ENCODE results near the gene MARS1.
A peak's percentile ranks its signal among the peaks of the same experiment; 100 is the strongest.
"Not testable (repeated sequence)": the region's sequence is repeated elsewhere in the genome, so short reads cannot be mapped to it uniquely, and the experiment has no call there.

The MARS1 gene

GRCh38 chr12:57473886-57474285 lies 14.0 kb upstream of the MARS1 start:
- no peak for DNase-seq

- DNase-seq = no peak
These were observed 13.4 kb upstream of the MARS1 start for GRCh38 chr12:57474430-57474829.

DNA sequence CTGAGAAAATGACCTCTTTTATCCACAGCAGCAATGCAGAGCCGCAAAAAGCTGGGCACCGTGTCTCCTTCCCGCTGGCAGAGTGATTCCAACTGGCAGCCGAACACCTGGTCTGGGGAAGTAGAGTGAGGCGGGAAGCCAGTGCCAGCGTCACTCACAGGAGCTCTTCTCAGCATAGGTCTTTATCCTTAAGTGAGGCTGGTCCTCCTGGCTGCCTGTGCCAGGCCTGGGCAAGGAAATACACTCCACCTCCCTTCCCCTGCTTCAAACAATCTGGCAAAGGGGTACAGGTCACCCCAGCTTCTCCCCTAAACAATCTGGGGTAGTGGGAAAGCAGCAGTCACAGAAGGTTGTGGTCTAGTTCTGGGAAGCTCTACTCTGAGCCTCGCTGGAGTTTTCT lies 13.0 kb upstream of the MARS1 start:
- DNase-seq = no peak

GRCh38 chr12:57475271-57476161 lies 12.4 kb upstream of the MARS1 start:
- no peak for DNase-seq

GRCh38 chr12:57476162-57476992 lies 11.5 kb upstream of the MARS1 start:
- DNase-seq = peak; percentile 67

DNA sequence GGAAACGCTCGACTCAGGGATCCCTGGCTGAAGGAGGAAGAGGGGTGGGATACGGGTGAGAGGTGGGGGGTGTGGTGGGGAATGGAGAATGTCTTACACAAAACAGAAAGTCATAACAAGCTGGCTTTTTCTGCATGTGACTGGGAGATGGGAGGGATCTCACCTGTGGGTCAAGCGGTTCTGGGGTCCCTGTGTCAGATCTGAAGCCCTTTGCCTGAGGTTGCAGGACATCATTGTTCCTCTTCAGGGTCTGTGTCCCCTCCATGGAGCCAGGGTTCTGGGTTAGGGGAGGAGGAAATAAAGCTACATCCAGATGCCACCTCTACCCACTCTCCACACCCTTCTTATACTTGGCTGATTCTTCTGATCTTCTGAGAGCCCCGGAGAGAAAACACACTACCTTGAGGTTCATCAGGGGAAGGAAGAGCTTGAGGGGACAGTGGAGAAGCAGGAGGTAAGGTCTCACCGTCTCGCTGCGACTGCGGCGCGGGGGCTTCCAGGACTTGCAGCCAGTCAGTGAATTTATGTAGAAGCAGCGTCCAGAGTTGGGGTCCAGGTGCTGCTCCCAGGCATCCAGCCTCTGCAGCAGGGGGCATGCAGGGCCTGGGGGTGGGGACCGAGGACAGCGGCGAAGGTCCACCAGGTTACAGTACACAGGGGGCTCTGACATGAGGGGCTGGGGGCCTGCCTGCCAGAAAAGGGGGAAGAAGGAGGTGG lies 10.7 kb upstream of the MARS1 start:
- DNase-seq = peak; percentile 14

DNA sequence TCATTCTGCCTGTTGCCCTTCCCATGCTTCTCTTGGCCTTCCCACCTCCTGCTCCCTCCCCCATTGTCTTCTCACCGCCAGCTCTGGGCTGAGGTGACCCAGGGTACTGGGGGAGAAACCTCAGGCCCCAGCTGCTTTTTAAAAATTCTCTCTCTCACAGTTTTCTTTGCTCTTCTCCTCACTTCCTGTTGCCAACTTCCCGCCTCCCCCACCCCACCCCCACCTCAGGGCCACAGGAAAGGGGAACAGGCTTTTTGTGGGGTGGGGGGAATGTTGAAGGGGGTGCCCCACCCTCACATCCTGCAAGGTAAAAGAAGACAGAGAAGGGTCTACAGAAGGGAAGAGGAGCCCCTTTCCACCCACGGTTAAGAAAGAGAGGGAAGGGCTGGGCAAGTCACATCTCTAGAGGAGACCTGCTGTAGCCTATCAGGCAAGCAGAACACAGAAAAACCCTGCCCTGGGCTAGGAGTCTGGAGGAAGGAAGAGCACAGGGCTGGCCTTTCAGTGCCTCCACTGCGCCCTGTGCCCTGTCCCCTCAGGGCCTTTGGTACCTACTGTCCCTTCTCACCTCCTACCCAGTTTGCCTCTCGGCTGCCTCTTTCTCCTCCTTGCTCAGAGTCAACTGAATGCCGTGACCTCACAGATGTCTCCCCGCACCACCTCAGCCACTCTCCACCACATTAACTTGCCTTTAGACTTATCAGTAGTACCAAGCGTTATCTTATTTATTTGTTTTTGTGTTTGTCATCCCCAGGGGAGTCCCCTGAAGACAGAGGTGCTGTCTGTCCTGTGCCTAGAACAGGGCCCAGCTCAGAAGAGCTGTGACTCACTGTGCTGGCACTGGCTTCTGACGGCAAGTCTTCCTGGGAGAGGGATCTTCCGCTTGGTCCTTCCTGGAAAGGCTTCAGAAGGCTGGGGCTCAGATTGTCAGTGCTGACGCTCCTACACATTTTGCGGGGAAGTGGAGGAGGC lies 9.9 kb upstream of the MARS1 start:
- DNase-seq = peak; percentile 27

DNA sequence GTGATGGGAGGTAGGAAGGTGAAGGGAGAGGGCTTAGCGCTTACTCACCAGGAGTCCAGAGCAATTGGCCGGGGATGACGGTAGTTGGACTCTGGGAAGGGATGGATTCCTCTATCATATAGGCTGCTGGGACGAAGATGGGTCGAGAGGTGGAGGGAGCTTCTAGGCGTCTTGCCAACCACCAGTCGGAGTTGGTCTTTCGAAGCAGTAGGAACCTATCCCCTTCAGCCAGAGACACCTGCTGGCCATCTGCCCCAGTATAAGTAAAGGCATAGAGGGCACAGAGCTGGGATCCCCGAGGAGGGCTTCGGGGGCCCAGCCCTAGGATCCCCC lies 8.9 kb upstream of the MARS1 start:
- DNase-seq = no peak

DNA sequence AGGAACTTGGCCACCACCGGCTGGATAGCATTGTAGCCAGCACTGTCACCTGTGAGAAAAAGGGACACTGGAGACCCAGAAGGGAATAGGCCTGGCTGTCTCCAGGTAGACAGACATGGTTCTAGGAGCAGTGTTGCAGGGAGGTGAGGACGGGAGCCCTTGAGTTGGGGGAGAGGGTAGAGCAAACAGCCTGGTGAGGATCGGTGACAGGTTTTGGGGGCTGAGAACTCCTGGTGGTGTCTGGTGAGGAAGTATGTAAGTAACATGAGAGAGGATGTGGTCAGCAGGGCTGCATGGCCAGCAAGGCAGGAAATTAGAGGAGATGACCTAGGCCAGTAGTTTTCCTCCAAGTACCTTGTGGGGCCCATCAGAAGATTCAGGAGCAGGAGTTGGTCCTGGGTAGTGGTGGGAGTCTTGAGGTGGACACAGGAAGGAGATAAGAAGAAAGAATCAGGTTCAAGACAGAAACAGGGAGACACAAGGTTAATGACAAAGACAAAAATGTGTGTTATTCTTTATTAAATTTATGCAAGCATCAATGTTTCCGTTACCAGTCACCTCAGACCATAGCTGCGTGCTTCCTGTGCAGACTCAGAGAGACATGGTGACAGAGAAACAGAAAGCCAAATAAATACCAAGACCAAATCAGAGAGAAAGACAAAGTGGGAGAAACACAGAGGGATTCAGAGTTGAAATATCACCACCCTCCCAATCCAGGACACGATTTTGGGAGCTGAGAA lies 8.3 kb upstream of the MARS1 start, which contains the start of gene ARHGAP9:
TSS of gene ARHGAP9 (minus strand) at position 491 of the 740 bp plus-strand sequence. CDS start at position 31, 460 bp downstream.
- DNase-seq = peak; percentile 54

- DNase-seq = no peak
These were observed 6.2 kb upstream of the MARS1 start for GRCh38 chr12:57481671-57482070.

GRCh38 chr12:57483466-57483865 lies 4.4 kb upstream of the MARS1 start:
- no peak for DNase-seq

DNA sequence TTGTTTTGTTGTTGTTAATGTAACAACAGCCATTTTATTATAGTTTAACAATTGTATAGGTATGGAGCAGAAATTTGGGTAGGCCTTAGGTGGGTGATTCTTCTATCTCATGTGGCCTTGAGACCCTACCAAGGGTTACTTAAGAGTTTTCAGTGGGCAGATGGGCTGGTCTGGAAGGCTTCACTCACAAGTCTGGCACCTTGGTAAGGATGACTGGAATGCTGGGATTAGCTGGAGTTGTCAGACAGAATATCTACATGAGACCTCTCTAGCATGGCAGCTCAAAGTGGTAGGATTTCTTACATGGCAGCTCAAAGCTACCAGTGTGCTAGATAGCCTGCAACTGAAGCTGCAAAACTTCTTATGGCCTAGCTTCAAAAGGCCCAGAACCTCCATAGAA lies 2.2 kb upstream of the MARS1 start:
- DNase-seq = no peak

DNA sequence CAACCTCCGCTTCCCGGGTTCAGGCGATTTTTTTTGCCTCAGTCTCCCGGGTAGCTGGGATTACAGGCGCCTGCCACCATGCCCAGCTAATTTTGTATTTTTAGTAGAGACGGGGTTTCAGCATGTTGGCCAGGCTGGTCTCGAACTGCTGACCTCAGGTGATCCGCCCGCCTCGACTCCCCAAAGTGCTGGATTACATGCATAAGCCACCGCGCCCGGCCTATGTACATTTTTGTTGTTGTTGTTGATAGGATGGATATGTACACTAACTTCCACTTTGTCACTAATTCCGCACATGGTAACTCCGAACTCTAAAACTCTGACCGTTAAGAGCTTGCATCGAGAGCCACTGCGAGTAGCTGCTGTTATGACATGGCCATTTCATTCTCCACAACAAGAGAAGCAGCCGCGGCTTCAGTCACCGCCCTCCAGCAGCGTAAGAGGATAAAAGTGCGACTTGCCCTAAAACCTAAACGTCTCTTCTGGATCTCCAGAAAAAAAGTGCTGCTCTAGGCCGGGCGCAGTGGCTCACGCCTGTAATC lies 742 bp upstream of the MARS1 start:
- no peak for DNase-seq

- DNase-seq = no peak
These were observed 711 bp downstream of the MARS1 start for GRCh38 chr12:57488402-57489156.

DNA sequence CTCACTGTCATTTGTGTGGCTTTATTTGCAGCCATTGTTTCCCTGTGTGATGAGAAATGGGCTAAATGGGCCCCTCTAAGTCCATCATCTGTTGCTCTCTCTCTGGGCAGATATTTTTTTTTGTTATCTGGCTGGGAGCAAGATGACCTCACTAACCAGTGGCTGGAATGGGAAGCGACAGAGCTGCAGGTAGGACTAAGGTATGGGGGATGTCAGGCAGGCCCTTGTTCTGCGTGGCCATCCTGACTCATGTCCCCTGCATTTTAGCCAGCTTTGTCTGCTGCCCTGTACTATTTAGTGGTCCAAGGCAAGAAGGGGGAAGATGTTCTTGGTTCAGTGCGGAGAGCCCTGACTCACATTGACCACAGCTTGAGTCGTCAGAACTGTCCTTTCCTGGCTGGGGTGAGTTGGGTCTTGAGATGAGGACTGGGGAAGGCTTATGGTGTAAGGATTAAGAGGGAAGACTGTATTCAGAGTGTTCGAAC lies 1.3 kb downstream of the MARS1 start:
- no peak for DNase-seq

DNA sequence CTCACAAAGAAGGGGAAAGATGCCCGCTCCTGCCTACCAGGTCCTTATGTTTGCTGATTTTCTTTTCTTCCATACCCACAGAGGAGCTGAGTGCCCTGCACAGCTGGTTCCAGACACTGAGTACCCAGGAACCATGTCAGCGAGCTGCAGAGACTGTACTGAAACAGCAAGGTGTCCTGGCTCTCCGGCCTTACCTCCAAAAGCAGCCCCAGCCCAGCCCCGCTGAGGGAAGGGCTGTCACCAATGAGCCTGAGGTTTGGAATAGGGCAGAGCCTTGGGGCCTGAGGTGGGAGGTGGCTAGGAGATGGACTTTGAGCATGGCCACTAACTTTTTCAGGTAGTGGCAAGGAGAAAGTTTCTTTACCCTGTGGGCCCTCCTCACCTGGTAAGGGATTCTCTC lies 2.3 kb downstream of the MARS1 start:
- no peak for DNase-seq

DNA sequence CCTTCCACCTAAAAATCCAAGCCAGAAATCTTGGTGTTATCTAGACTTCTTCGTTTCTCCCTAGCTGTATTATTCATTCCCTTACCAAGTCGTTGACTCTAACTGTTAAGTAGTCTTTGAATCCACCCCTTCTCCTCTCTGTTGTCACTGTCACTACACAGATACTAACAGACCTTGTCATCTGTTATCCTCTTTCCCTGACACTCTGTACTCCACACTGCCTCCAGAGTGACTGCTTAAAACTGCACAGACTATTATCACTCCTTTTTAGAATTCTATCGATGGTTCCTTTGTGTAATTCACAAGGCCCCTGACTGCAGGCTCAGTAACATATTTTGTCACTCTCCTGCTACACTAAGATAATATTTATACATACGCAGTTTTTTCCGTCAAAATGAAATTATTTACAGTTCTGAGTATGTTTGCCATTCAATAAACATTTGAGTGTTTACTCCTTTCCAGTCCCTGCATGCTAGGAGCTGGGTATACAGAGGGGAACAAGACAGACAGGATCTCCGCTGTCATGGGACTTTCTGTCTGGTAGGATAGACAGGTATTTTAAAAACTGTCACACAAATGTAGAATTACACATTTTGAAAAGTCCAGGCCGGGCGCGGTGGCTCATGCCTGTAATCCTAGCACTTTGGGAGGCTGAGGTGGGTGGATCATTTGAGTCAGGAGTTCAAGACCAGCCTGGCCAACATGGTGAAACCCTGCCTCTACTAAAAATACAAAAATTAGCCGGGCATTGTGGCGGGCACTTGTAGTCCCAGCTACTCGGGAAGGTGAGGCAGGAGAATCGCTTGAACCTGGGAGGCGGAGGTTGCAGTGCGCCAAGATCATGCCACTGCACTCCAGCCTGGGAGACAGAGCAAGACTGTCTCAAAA lies 3.8 kb downstream of the MARS1 start:
- no peak for DNase-seq

- not testable (repeated sequence) for DNase-seq
These were observed 7.3 kb downstream of the MARS1 start for GRCh38 chr12:57495051-57495701.
